Prostate gland (tissue), 2 donors: ENCODE measurements around the gene KRTAP21-2. TPM values are rescaled to one million over a fixed set of nuclear protein-coding genes. Genes with fewer than 3 reads are reported as not detected.

Source experiments
- DNase-seq: peaks from one replicate; pipeline ENCODE4 v3.0.0-alpha.2; 2019; ENCODE audit warnings: low spot score
- H3K27ac ChIP-seq, 2 donors: fragments of 200-600 bp; sonication (generic); 2 replicates each; pipeline ENCODE4 v1.5.1; 2017 to 2019
- H3K27me3 ChIP-seq: fragments of 200-600 bp; sonication (generic); replicated peaks from 2 replicates; pipeline ENCODE4 v1.5.1; 2019; ENCODE audit not compliant: insufficient read depth
- H3K36me3 ChIP-seq, 2 donors: fragments of 200-600 bp; sonication (generic); 1 replicate in 1 of 2; 2 replicates in 1 of 2; pipeline versions ENCODE4 v1.5.1 to v1.8.1; 2017 to 2019
- H3K4me1 ChIP-seq: fragments of 200-600 bp; sonication (generic); replicated peaks from 2 replicates; pipeline ENCODE4 v1.5.1; 2019
- H3K4me3 ChIP-seq, 2 donors: fragments of 200-600 bp; sonication (generic); 2 replicates each; pipeline ENCODE4 v1.5.1; 2017 to 2019
- H3K9me3 ChIP-seq: fragments of 200-600 bp; sonication (generic); 2 replicates; pipeline ENCODE4 v1.5.1; 2017
- POLR2A ChIP-seq: fragments of 450-650 bp; IDR thresholded peaks from one replicate; pipeline ENCODE4 v1.6.1; 2016; ENCODE audit warnings: antibody characterized with exemption, mild to moderate bottlenecking
- POLR2AphosphoS5 ChIP-seq: sonication (generic); formaldehyde crosslinking; IDR thresholded peaks from one replicate; pipeline ENCODE4 v1.6.1; 2017; ENCODE audit warnings: antibody characterized with exemption
- WGBS: methylation state at CpG from one replicate; pipeline ENCODE4 v1.1.5; 2018; 5-methylcytosine and 5-hydroxymethylcytosine counted together
- intact Hi-C: fragments of 100-400 bp; cut with DNase I; formaldehyde crosslinking; loops from one replicate; pipeline ENCODE4 v1.14.2; 2022
- total RNA-seq, 2 donors: library from RNA; depleted of rRNA; stranded (reverse); fragments of >200 nt; gene quantifications; one replicate each; pipeline ENCODE4 v1.1.0, GENCODE V29; 2016
- TF ChIP-seq, protein P1 (sequence below), 4 experiments: fragments of 200-600 bp in 2 of 4; fragments of 450-650 bp in 2 of 4; sonication (generic) in 2 of 4; IDR thresholded peaks; 1 replicate in 3 of 4; 2 replicates in 1 of 4; pipeline ENCODE4 v1.5.1; 2016 to 2019; ENCODE audit warnings: antibody characterized with exemption in 4 of 4, mild to moderate bottlenecking in 2 of 4, moderate library complexity in 2 of 4

KRTAP21-2 gene
- total RNA-seq, 2 donors from 2014 or later = not detected

DNA sequence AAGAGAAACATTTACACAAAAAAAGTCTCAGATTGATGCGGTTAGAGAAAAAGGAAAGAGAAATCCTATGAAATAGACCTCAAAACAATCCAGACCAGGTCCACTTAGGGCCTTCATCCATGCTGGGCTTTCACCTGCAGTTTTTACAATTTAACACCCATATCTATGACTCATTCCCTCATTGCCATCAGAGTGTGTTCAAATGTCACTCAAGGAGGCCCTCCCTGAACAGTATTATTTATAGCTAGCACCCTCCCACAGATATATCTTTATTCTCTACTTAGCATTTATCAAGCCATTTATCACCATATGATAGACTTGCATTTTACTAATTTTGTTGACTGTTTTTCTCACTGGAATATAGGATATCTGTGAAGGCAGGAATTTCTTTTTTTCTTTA is 27.7 kb downstream of the KRTAP21-2 start:
- no peak overlapping the region for H3K27ac ChIP-seq
- no peak overlapping the region for H3K4me3 ChIP-seq
- WGBS = 90% methylated on average over 1 of the region's 1 CpG
- TF ChIP-seq POLR2AphosphoS5 = no peak
- TF ChIP-seq, protein P1, sequence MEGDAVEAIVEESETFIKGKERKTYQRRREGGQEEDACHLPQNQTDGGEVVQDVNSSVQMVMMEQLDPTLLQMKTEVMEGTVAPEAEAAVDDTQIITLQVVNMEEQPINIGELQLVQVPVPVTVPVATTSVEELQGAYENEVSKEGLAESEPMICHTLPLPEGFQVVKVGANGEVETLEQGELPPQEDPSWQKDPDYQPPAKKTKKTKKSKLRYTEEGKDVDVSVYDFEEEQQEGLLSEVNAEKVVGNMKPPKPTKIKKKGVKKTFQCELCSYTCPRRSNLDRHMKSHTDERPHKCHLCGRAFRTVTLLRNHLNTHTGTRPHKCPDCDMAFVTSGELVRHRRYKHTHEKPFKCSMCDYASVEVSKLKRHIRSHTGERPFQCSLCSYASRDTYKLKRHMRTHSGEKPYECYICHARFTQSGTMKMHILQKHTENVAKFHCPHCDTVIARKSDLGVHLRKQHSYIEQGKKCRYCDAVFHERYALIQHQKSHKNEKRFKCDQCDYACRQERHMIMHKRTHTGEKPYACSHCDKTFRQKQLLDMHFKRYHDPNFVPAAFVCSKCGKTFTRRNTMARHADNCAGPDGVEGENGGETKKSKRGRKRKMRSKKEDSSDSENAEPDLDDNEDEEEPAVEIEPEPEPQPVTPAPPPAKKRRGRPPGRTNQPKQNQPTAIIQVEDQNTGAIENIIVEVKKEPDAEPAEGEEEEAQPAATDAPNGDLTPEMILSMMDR (IDR thresholded peaks at IDR 0.05) = no peak
- TF ChIP-seq POLR2A = no peak
- H3K36me3 ChIP-seq = no peaks in the 10 kb centered on the region
- H3K9me3 ChIP-seq = no peaks in the 10 kb centered on the region
- H3K27me3 ChIP-seq = no peaks in the 10 kb centered on the region
- DNase-seq = no peak
- H3K4me1 ChIP-seq = no peaks in the 10 kb centered on the region
- intact Hi-C loops = no loop called here

DNA sequence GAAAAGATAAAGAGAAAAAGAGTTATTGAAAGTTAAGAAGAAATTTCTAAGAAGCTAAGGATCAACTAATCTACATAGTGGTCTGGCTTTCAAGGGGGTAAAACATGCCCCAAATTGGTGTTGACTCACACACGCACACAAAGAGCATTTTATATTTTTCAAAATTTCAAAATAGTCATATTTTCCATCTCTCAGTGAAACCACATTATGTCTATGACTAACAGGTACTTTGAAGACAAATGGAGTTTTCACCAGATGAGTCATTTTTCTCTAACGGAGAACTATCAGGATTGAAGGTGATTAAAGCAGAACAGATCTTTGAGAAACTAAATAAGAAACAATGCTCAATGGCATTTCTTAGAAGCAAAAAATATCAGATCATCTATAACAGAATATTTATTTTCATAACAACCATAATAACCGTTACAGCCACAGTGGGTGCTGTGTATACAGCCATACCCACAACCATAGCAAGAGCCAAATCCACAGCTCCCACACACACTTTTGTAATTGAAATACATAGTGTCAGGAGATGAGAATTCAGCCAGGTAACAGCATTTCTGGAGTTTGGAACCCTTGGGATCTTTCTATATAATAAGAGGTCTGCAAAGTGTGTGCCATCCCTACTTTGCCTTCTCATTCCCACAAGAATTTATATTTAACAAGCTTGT is 28.7 kb downstream of the KRTAP21-2 start, which contains the start of gene KRTAP21-3:
Gene KRTAP21-3 (minus strand): TSS at position 539 of the 671 bp plus-strand sequence. CDS start 18 bp downstream, at position 521.
- no peaks in the 10 kb centered on the region for H3K36me3 ChIP-seq
- TF ChIP-seq POLR2A = no peak
- TF ChIP-seq POLR2AphosphoS5 = no peak
- TF ChIP-seq, protein P1 (IDR thresholded peaks at IDR 0.05) = no peak
- 73% methylated on average over 3 of the region's 3 CpGs for WGBS
- DNase-seq = no peak
- H3K4me1 ChIP-seq = no peaks in the 10 kb centered on the region
- H3K27ac ChIP-seq = no peak within 1 kb of the TSS
- H3K4me3 ChIP-seq = no peak within 1 kb of the TSS
- intact Hi-C loops = no loop called here
- no peaks in the 10 kb centered on the region for H3K9me3 ChIP-seq
- no peaks in the 10 kb centered on the region for H3K27me3 ChIP-seq

DNA sequence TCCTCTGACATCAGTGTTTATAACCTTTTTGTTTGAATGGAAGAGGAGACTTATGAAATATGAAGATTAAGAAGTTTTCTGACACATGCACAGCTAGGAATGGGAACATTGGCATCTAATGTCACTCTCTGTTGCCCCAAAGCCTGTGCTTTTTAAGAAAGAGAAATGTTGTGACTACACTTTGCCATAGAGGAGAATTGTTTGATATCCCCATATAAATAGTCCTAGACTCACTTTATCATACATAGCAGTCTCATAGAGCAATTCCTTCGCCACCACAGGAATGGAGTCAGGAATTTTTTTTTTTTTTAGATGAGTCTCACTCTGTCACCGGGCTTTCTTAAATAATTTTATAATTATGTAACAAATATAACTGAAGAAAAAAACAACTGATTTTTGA is 30.0 kb downstream of the KRTAP21-2 start:
- Histone ChIP-seq H3K36me3 (no peaks in the 10 kb centered on the region), H3K27ac (no peak overlapping the region), H3K27me3 (no peaks in the 10 kb centered on the region), H3K4me1 (no peaks in the 10 kb centered on the region), H3K4me3 (no peak overlapping the region), H3K9me3 (no peaks in the 10 kb centered on the region)
- DNase-seq = no peak
- TF ChIP-seq POLR2A = no peak
- no peak for TF ChIP-seq POLR2AphosphoS5
- TF ChIP-seq, protein P1 (IDR thresholded peaks at IDR 0.05) = no peak
- 93% methylated on average over 2 of the region's 2 CpGs for WGBS
- intact Hi-C loops = no loop called here

DNA sequence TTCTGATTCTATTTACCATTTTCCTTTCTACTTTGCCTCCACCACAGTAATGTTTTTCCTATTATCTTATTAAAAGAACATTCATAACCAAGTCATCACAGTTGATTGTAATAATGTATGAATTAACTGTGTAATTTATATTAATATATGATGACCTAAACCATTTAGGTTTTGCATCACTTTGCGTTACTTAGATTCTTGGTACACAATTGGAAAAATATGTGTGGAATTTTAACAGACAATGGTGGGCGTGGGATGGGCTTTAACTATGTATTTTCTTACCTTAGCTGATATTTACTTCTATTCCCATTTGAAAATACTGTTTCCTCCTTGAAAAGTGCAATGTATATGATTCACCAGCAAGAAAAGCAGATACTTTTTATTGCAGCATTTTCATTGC is 32.1 kb downstream of the KRTAP21-2 start:
- Histone ChIP-seq H3K27me3 (no peaks in the 10 kb centered on the region), H3K4me3 (no peak overlapping the region), H3K27ac (no peak overlapping the region), H3K36me3 (no peaks in the 10 kb centered on the region), H3K9me3 (no peaks in the 10 kb centered on the region), H3K4me1 (no peaks in the 10 kb centered on the region)
- TF ChIP-seq POLR2A (no peak), POLR2AphosphoS5 (no peak)
- TF ChIP-seq, protein P1 (IDR thresholded peaks at IDR 0.05) = no peak
- no peak for DNase-seq
- intact Hi-C loops = no loop called here
- WGBS = 59% methylated on average over 2 of the region's 2 CpGs

DNA sequence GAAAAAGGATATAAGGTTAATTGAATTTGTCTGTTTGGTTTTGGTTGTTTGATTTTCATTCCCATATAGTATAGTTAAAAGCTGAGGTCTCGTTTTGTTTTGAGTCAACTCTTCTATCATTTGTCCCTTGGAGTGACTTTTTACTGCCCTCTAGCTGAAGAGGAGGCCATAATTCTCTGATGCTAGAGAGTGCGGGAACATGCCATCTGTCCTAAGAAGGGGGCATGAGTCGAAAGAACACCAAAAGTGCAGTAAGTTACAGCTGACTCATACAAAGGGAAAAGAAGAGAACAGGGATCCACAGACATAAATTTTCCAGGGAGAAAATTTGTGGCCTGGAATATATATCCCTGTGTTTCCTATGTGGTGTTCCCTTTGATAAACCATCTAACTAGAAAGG is 32.6 kb downstream of the KRTAP21-2 start:
- intact Hi-C loops = no loop called here
- Histone ChIP-seq H3K27ac (no peak overlapping the region), H3K4me1 (no peaks in the 10 kb centered on the region), H3K9me3 (no peaks in the 10 kb centered on the region), H3K27me3 (no peaks in the 10 kb centered on the region), H3K36me3 (no peaks in the 10 kb centered on the region), H3K4me3 (no peak overlapping the region)
- TF ChIP-seq POLR2A (no peak), POLR2AphosphoS5 (no peak)
- TF ChIP-seq, protein P1 (IDR thresholded peaks at IDR 0.05) = no peak
- 46% methylated on average over 3 of the region's 3 CpGs for WGBS
- no peak for DNase-seq
